Activated CD4-positive, alpha-beta memory T cell treated with anti-CD3 and anti-CD28 coated beads for 36 hours (primary cell): ENCODE measurements around the gene DOCK2. TPM values are rescaled to one million over a fixed set of nuclear protein-coding genes. Genes with fewer than 3 reads are reported as not detected.
"Not testable (repeated sequence)": the region's sequence is repeated elsewhere in the genome, so short reads cannot be mapped to it uniquely, and the experiment has no call there.

ENCODE experiments used
- CTCF ChIA-PET: fragments of 350-600 bp; sonication (Branson Sonifier 250); formaldehyde crosslinking; loops from one replicate; lab custom pipeline; 2021; ENCODE audit warnings: antibody characterized with exemption, inconsistent platforms; lab: Charles Lee
- POLR2A ChIA-PET: fragments of 350-600 bp; sonication (Branson Sonifier 250); formaldehyde crosslinking; loops from one replicate; lab custom pipeline; 2021; ENCODE audit warnings: antibody characterized with exemption; lab: Charles Lee
- DNase-seq: peaks from one replicate; pipeline ENCODE4 v3.0.0-alpha.2; 2020
- H3K27ac Mint-ChIP-seq: one replicate; pipeline ENCODE4 v1.8.0; 2021; ENCODE audit warnings: mixed read lengths
- H3K27me3 Mint-ChIP-seq: one replicate; pipeline ENCODE4 v1.8.0; 2021; ENCODE audit warnings: mixed read lengths
- H3K36me3 Mint-ChIP-seq: one replicate; pipeline ENCODE4 v1.8.0; 2021; ENCODE audit warnings: mixed read lengths
- H3K4me1 Mint-ChIP-seq: one replicate; pipeline ENCODE4 v1.8.0; 2021; ENCODE audit warnings: low read depth, mixed read lengths
- H3K4me3 Mint-ChIP-seq: one replicate; pipeline ENCODE4 v1.8.0; 2021; ENCODE audit warnings: mild to moderate bottlenecking, mixed read lengths
- H3K9me3 Mint-ChIP-seq: one replicate; pipeline ENCODE4 v1.8.0; 2021; ENCODE audit warnings: mixed read lengths
- intact Hi-C: fragments of 100-400 bp; cut with micrococcal nuclease; formaldehyde crosslinking; loops from one replicate; pipeline ENCODE4 v1.15.1; 2023
- total RNA-seq, 2 experiments: library from RNA; stranded (reverse); gene quantifications; one replicate each; pipeline ENCODE4 v1.2.3, GENCODE V29; 2021

DOCK2 gene
- total RNA-seq, 2 experiments from 2014 or later, result 191 to 205 TPM

DNA sequence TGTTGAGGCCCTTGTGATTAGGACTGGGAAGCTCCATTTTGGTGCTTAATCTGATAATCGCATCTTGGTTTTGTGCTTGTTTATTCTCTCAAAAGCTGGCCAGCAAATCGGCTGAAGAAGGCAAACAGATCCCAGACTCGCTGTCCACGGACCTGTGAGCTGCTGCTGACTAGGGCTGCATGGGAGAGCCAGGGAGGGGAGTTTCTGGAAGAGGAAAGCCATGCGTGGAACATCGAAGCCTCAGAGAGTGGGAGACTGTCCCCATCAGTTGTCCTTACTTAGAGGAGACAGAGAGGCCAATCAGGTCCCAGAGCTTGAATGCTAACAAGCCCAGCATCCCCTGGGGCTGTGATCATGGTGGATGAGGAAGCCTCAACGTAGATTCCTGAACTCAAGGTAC is 445.6 kb downstream of the DOCK2 start:
- peaks cover 7% of the 10 kb centered on the region for H3K4me1 Mint-ChIP-seq
- no peak overlapping the region for H3K27ac Mint-ChIP-seq
- H3K4me3 Mint-ChIP-seq, result no peak overlapping the region
- no peaks in the 10 kb centered on the region for H3K27me3 Mint-ChIP-seq
- H3K36me3 Mint-ChIP-seq, result peaks cover 72% of the 10 kb centered on the region
- no peak for DNase-seq
- H3K9me3 Mint-ChIP-seq, result no peaks in the 10 kb centered on the region
- ChIA-PET POLR2A (no interaction called here), CTCF (interaction anchor here (1.2 kb wide), 1 partner anchor 12 kb away, joined by 4 read pairs; no protein-coding TSS in a partner anchor)
- intact Hi-C loops, result no loop called here

DNA sequence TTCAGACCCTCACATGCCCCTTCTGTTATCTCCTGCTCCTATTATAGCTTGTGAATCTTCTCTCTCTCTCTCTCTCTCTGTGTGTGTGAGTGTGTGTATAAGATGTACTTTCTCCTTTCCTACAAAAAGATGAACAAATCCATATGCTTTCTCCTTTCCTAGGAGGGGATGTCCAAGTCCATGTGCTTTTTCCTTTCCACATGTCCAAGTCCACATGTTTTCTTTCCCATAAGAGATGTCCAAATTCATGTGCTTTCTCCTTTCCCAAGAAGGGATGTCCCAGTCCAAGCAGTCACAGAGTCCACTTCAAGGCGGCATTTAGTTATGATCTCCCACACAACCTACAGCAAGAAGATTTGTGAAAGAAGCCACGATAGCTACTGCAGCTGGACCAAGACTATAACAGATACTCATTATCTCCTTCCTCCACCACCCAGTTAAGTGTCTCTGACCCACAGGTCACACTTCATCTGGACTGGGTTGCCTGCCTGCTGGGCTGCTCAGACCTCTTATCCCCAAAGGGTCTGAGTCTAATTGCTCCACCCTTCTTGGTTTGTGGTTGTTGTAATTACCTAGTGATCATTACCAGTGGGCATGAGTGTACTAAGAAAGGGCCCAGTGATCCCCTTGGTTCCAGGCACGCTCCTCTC is 450.2 kb downstream of the DOCK2 start:
- no peak for DNase-seq
- peaks cover 30% of the 10 kb centered on the region for H3K36me3 Mint-ChIP-seq
- H3K27ac Mint-ChIP-seq, result no peak overlapping the region
- H3K27me3 Mint-ChIP-seq, result no peaks in the 10 kb centered on the region
- intact Hi-C loops, result no loop called here
- CTCF ChIA-PET, result no interaction called here
- POLR2A ChIA-PET, result no interaction called here
- H3K9me3 Mint-ChIP-seq, result no peaks in the 10 kb centered on the region
- no peaks in the 10 kb centered on the region for H3K4me1 Mint-ChIP-seq
- no peak overlapping the region for H3K4me3 Mint-ChIP-seq

DNA sequence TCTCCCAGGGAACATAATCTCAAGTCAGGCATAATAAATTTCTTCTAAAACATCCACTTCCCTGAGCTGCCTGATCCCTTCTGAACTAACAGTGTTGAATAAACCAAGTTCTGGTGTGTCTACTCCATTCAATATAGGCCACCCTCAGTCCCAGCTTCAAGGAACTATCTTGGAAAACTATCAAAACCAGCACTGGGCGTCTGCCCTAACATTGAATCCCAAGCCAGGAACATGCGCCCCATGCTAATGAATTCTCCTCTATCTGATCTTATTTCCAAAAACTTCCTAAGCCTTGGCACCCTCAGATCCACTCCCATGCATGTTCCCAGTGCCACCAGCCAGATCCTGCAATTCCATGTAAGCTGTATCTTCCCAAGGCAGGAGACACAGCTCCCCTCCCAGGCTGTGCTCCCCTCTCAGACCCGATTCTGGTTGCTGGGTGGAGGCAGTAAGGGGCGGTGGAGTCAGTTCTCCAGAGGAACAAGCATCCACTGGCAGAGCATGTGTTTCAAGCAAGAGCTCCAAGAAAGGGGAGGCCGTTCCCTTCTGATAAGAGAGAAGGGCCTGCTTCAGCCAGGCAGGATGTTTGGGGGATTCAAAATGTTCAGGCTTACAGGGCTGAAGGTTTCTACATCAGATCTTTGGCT is 455.5 kb downstream of the DOCK2 start:
- no peak for DNase-seq
- Mint-ChIP-seq H3K27ac (no peak overlapping the region), H3K27me3 (no peaks in the 10 kb centered on the region), H3K9me3 (no peaks in the 10 kb centered on the region), H3K4me1 (no peaks in the 10 kb centered on the region), H3K36me3 (no peaks in the 10 kb centered on the region), H3K4me3 (no peak overlapping the region)
- intact Hi-C loops, result no loop called here
- CTCF ChIA-PET, result interaction anchor here (1.3 kb wide), 1 partner anchor 91 kb away, joined by 4 read pairs; no protein-coding TSS in a partner anchor
- POLR2A ChIA-PET, result no interaction called here

DNA sequence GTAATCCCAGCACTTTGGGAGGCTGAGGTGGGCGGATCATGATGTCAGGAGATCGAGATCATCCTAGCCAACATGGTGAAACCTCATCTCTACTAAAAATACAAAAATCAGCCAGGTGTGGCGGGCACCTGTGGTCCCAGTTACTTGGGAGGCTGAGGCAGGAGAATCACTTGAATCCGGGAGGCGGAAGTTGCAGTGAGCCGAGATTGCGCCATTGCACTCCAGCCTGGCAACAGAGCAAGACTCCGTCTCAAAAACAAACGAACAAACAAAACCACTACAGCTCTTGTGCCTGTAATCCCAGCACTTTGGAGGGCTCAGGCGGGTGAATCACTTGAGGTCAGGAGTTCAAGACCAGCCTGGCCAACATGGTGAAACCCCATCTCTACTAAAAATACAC is 457.3 kb downstream of the DOCK2 start:
- CTCF ChIA-PET, POLR2A ChIA-PET, DNase-seq, intact Hi-C loops, H3K4me3 Mint-ChIP-seq, H3K27ac Mint-ChIP-seq, H3K36me3 Mint-ChIP-seq, H3K27me3 Mint-ChIP-seq, H3K4me1 Mint-ChIP-seq, H3K9me3 Mint-ChIP-seq: not testable (repeated sequence)

DNA sequence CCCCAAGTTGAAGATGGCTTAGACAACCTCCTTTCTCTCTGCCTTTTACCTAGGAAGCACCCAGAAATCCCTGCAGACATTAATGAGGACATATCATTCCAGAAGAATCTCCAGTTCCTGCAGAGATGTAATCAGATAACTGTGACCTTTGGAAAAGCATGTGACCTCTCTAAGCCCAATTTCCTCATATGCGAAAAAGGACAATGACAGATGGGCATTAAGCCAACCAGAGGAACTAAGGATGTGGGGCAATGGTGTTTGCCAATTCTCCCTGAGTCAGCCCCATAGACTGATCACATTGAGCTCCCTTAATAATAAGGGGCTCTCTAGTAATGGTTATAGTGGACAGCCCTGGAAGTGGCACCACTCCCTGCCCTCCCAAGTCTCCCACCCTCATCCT is 458.6 kb downstream of the DOCK2 start:
- no peaks in the 10 kb centered on the region for H3K4me1 Mint-ChIP-seq
- H3K4me3 Mint-ChIP-seq, result no peak overlapping the region
- peaks cover 3% of the 10 kb centered on the region for H3K27me3 Mint-ChIP-seq
- H3K9me3 Mint-ChIP-seq, result peaks cover 4% of the 10 kb centered on the region
- intact Hi-C loops, result no loop called here
- ChIA-PET POLR2A (no interaction called here), CTCF (interaction anchor here (0.6 kb wide), 1 partner anchor 1464 kb away, joined by 3 read pairs; no protein-coding TSS in a partner anchor)
- H3K27ac Mint-ChIP-seq, result no peak overlapping the region
- H3K36me3 Mint-ChIP-seq, result no peaks in the 10 kb centered on the region
- no peak for DNase-seq

DNA sequence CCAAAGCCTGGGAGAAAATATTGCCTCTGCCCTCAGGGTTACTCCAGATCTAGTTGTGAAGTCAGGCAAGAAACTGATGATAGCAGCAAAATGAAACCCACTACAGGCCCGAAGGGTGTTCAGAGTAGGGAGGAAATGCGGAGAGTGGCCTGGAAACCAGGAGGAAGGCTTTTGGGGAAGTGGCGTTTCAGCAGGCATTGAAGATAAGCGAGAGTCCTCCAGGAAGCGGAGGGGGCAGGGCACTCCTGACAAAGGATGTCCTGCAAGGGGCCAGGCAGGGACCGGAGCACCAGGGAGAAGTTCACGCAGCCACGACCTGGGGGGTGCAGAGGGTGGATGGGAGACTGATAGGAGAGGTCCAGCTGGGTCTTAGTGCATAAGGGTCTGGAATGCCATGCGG is 460.9 kb downstream of the DOCK2 start:
- H3K4me1 Mint-ChIP-seq, result no peaks in the 10 kb centered on the region
- no peaks in the 10 kb centered on the region for H3K36me3 Mint-ChIP-seq
- CTCF ChIA-PET, result interaction anchor here (1.1 to 1.6 kb wide), 2 partner anchors 119 to 241 kb away, joined by 3 to 6 read pairs; no protein-coding TSS in a partner anchor
- peaks cover 3% of the 10 kb centered on the region for H3K27me3 Mint-ChIP-seq
- no peak overlapping the region for H3K4me3 Mint-ChIP-seq
- no peak overlapping the region for H3K27ac Mint-ChIP-seq
- POLR2A ChIA-PET, result no interaction called here
- DNase-seq, result no peak
- intact Hi-C loops, result no loop called here
- peaks cover 4% of the 10 kb centered on the region for H3K9me3 Mint-ChIP-seq

DNA sequence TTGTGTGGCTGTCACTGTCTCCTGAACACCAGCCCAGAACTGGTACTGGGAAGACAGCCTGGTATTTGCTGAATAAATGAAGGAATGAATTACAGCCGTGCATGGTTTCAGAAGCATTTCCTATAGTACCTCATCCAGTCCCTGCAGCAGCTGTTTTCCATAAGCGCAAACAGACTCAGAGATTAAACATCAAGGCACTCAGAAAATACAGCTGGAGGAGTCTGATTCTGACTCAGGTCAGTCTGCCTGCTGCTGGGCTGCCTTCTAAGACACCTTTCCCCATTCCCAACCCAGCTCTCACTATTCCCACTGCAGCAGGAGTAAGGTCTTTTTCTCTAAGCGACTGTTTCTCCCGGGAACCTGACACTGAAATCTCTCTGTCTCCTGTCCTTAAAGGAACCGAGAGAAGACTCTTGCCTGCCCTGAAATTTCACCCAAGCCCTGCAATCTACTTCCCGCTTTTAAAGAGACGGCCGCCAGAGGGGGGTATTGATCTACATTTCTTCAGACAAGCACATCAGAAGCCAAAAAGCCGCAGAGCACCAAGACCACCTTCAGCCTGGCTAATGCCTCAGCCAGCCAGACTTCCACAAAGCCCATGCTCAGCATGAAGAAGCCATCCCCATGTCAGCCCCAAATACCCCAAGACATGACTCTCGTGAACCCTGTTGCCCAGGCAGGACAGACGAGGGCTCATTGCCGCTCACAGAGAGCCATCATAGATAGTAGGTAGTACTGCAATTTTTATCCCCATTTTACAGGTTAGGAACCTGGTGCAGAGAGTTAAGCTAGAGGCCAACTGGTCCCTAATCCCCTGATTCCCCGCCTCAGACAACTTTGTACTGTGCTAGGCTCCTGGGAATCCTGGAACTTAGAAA is 463.2 kb downstream of the DOCK2 start:
- H3K27me3 Mint-ChIP-seq, result peaks cover 3% of the 10 kb centered on the region
- POLR2A ChIA-PET, result no interaction called here
- intact Hi-C loops, result loop anchor here (1.0 to 10.0 kb wide), 5 partner anchors 84 to 534 kb away; no protein-coding TSS in a partner anchor
- H3K4me1 Mint-ChIP-seq, result no peaks in the 10 kb centered on the region
- no peak overlapping the region for H3K27ac Mint-ChIP-seq
- no peaks in the 10 kb centered on the region for H3K36me3 Mint-ChIP-seq
- no peak overlapping the region for H3K4me3 Mint-ChIP-seq
- peaks cover 4% of the 10 kb centered on the region for H3K9me3 Mint-ChIP-seq
- CTCF ChIA-PET, result interaction anchor here (0.7 to 3.5 kb wide), 20 partner anchors 15 to 326 kb away, joined by 3 to 41 read pairs (median 3); no protein-coding TSS in a partner anchor
- DNase-seq, result peak; percentile 78

DNA sequence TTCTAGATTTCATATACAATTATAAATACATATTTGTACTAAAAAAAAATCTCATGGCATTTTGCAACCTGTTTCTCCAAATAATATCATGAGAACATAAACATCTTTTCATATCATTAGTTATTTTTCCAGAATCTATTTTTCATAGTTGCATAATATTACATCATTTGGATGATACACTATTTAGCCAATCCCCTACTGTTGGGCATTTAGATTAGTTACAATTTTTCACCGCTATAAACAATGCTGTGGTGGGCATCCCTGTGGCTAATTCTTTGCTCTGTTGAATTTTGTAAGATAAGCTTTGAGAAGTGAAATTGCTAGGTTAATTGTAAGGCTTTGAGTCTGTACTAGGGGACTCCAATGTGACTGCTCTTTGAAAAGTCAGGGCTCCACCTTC is 466.4 kb downstream of the DOCK2 start:
- DNase-seq, result no peak
- H3K4me1 Mint-ChIP-seq, result no peaks in the 10 kb centered on the region
- intact Hi-C loops, result loop anchor here (5.0 to 10.0 kb wide), 2 partner anchors 119 to 531 kb away; no protein-coding TSS in a partner anchor
- peaks cover 4% of the 10 kb centered on the region for H3K9me3 Mint-ChIP-seq
- ChIA-PET CTCF (interaction anchor here (1.3 kb wide), 1 partner anchor 81 kb away, joined by 4 read pairs; no protein-coding TSS in a partner anchor), POLR2A (no interaction called here)
- H3K36me3 Mint-ChIP-seq, result no peaks in the 10 kb centered on the region
- H3K27ac Mint-ChIP-seq, result no peak overlapping the region
- H3K27me3 Mint-ChIP-seq, result peaks cover 6% of the 10 kb centered on the region
- no peak overlapping the region for H3K4me3 Mint-ChIP-seq

DNA sequence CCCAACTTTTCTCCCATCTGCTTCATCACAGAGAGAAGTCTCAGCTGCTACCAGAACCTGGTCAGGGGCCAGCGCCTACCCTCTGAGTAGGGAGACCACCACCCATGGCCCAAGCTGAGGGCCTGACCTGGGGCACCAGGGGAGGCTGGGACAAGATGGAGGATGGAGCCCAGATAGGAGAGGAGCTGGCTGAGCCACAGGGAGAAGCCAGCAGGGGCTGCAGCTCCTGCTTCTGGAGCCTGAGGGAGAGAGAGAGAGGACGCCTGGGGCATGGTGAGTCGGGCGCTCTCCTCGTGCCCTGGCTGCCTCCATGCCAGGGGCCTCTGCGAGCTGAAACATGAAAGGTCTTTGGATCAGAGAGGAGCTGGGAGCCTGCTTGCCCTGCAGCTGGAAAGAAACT is 467.2 kb downstream of the DOCK2 start:
- Mint-ChIP-seq H3K36me3 (no peaks in the 10 kb centered on the region), H3K27ac (no peak overlapping the region), H3K27me3 (peaks cover 6% of the 10 kb centered on the region), H3K4me3 (no peak overlapping the region), H3K9me3 (no peaks in the 10 kb centered on the region), H3K4me1 (no peaks in the 10 kb centered on the region)
- intact Hi-C loops, result loop anchor here (5.0 to 10.0 kb wide), 2 partner anchors 118 to 531 kb away; no protein-coding TSS in a partner anchor
- POLR2A ChIA-PET, result no interaction called here
- DNase-seq, result no peak
- CTCF ChIA-PET, result interaction anchor here (1.3 kb wide), 1 partner anchor 80 kb away, joined by 4 read pairs; no protein-coding TSS in a partner anchor

DNA sequence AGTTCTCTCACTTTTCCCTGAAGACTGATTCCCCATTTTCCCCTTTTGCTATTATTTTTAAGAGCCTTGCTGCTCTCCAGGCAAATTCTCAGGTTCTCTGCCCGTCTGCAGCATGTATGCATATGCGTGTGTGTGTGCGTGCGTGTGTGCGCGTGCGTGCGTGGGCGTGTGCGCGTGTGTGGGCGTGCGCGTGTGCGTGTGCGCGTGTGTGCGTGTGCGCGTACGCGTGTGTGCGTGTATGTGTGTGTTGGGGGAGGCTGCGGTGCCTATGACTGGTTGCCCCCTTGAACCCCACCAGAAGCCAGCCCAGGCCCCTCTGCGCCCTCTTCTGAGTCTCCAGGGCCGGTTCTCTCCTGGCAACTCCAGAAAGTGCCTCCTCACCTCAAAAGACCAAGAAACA is 467.6 kb downstream of the DOCK2 start:
- Mint-ChIP-seq H3K27ac (no peak overlapping the region), H3K4me1 (no peaks in the 10 kb centered on the region), H3K27me3 (peaks cover 6% of the 10 kb centered on the region), H3K36me3 (no peaks in the 10 kb centered on the region), H3K4me3 (no peak overlapping the region), H3K9me3 (no peaks in the 10 kb centered on the region)
- ChIA-PET CTCF (interaction anchor here (1.3 kb wide), 1 partner anchor 79 kb away, joined by 4 read pairs; no protein-coding TSS in a partner anchor), POLR2A (no interaction called here)
- intact Hi-C loops, result loop anchor here (5.0 to 10.0 kb wide), 2 partner anchors 118 to 530 kb away; no protein-coding TSS in a partner anchor
- DNase-seq, result no peak

DNA sequence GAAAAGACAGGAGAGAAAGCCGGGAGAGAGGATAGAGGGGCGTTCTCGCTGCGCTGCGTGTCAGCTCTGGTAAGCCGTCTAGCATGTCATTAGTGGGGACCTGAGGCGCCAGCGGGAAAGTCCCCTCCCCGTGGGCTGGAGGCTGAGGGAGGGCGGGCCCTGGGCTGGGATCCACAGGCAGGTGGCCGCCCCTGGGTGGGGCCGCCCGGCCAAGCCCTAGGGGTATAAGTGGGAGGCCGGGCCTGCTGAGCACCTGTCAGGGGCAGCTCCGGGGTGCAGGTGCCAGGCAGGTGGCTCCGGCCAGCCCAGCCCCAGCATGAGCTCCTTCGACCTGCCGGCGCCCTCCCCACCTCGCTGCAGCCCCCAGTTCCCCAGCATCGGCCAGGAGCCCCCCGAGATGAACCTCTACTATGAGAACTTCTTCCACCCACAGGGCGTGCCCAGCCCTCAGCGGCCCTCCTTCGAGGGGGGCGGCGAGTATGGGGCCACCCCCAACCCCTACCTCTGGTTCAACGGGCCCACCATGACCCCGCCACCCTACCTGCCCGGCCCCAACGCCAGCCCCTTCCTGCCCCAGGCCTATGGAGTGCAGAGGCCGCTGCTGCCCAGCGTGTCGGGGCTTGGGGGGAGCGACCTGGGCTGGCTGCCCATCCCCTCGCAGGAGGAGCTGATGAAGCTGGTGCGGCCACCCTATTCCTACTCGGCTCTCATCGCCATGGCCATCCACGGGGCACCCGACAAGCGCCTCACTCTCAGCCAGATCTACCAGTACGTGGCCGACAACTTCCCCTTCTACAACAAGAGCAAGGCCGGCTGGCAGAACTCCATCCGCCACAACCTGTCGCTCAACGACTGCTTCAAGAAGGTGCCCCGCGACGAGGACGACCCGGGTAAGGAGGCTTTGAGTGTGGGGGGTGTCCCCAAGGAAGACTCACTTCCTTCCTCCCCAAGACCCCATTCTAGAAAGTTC is 468.9 kb downstream of the DOCK2 start, which contains the start of gene FOXI1:
FOXI1 (plus strand) TSS at position 256 of the 970 bp plus-strand sequence; CDS start at position 317, 61 bp downstream.
- CTCF ChIA-PET, result interaction anchor here (0.7 kb wide), 1 partner anchor 80 kb away, joined by 3 read pairs; no protein-coding TSS in a partner anchor
- intact Hi-C loops, result loop anchor here (10.0 kb wide), 1 partner anchor 529 kb away; no protein-coding TSS in a partner anchor
- peaks cover 2% of the 10 kb centered on the region for H3K27me3 Mint-ChIP-seq
- no peak within 1 kb of the TSS for H3K4me3 Mint-ChIP-seq
- H3K9me3 Mint-ChIP-seq, result no peaks in the 10 kb centered on the region
- DNase-seq, result no peak
- H3K27ac Mint-ChIP-seq, result no peak within 1 kb of the TSS
- H3K4me1 Mint-ChIP-seq, result no peaks in the 10 kb centered on the region
- no peaks in the 10 kb centered on the region for H3K36me3 Mint-ChIP-seq
- POLR2A ChIA-PET, result no interaction called here
